GM21825 (cell line): ENCODE data around the gene CCDC120.

Source experiments
- ATAC-seq: cut with Tn5 transposase; IDR thresholded peaks from one replicate; pipeline ENCODE4 v1.9.1; 2021; ENCODE audit warnings: mild to moderate bottlenecking, moderate library complexity; ENCODE audit not compliant: unreplicated experiment

The CCDC120 gene

GRCh38 chrX:49061490-49061889, 2.7 kb downstream of the CCDC120 start:
- no peak for ATAC-seq

- no peak for ATAC-seq
Observed at GRCh38 chrX:49061916-49062315, 3.1 kb downstream of the CCDC120 start.

- no peak for ATAC-seq
Observed at GRCh38 chrX:49063715-49064114, 4.9 kb downstream of the CCDC120 start.

- ATAC-seq: no peak
Observed at GRCh38 chrX:49064303-49064702, 5.5 kb downstream of the CCDC120 start.

- no peak for ATAC-seq
Observed at GRCh38 chrX:49064735-49065134, 5.9 kb downstream of the CCDC120 start.

- ATAC-seq: no peak
Observed at GRCh38 chrX:49066278-49066677, 7.5 kb downstream of the CCDC120 start.

GRCh38 chrX:49066690-49067089, 7.9 kb downstream of the CCDC120 start:
- no peak for ATAC-seq

GRCh38 chrX:49067285-49068120, 8.7 kb downstream of the CCDC120 start:
- ATAC-seq: no peak

- ATAC-seq: no peak
Observed at GRCh38 chrX:49069038-49069437, 10.2 kb downstream of the CCDC120 start.

- ATAC-seq: no peak
Observed at GRCh38 chrX:49070988-49071387, 12.2 kb downstream of the CCDC120 start.

- ATAC-seq: no peak
Observed at GRCh38 chrX:49071877-49072711, 13.3 kb downstream of the CCDC120 start.

GRCh38 chrX:49072712-49073095, 13.9 kb downstream of the CCDC120 start:
- no peak for ATAC-seq

- ATAC-seq: peak; percentile 81
Observed at GRCh38 chrX:49073601-49074575, 15.1 kb downstream of the CCDC120 start, which contains the start of gene PRAF2. Gene PRAF2, minus strand, starts transcription at chrX:49074002. Its CDS starts 15 bp downstream, at chrX:49073987.

GRCh38 chrX:49075347-49075746, 16.5 kb downstream of the CCDC120 start:
- ATAC-seq: no peak

- ATAC-seq: no peak
Observed at GRCh38 chrX:49077941-49078340, 19.1 kb downstream of the CCDC120 start.

- ATAC-seq: peak; percentile 64
Observed at GRCh38 chrX:49079489-49080428, 21.0 kb downstream of the CCDC120 start, which contains the start of gene WDR45. Gene WDR45, minus strand, starts transcription at chrX:49079887. Its CDS starts 1,792 bp downstream, at chrX:49078095.

GRCh38 chrX:49082271-49082871, 23.6 kb downstream of the CCDC120 start:
- ATAC-seq: no peak

- no peak for ATAC-seq
Observed at GRCh38 chrX:49089553-49089952, 30.8 kb downstream of the CCDC120 start.

GRCh38 chrX:49096419-49096818, 37.6 kb downstream of the CCDC120 start:
- ATAC-seq: no peak
